HL-60 (cell line): Measurements from ENCODE around the gene FTO.

ENCODE experiments used
- REST ChIP-seq: IDR thresholded peaks from 2 replicates; pipeline ENCODE4 v1.6.1; 2012; ENCODE audit warnings: low read depth; ENCODE audit not compliant: insufficient replicate concordance
- TF ChIP-seq, protein P1 (sequence below): IDR thresholded peaks from one replicate; pipeline ENCODE4 v1.5.1; 2011; ENCODE audit warnings: low read length, control low read depth, inconsistent platforms; ENCODE audit not compliant: insufficient read depth

- no peak for TF ChIP-seq REST
- TF ChIP-seq, protein P1, sequence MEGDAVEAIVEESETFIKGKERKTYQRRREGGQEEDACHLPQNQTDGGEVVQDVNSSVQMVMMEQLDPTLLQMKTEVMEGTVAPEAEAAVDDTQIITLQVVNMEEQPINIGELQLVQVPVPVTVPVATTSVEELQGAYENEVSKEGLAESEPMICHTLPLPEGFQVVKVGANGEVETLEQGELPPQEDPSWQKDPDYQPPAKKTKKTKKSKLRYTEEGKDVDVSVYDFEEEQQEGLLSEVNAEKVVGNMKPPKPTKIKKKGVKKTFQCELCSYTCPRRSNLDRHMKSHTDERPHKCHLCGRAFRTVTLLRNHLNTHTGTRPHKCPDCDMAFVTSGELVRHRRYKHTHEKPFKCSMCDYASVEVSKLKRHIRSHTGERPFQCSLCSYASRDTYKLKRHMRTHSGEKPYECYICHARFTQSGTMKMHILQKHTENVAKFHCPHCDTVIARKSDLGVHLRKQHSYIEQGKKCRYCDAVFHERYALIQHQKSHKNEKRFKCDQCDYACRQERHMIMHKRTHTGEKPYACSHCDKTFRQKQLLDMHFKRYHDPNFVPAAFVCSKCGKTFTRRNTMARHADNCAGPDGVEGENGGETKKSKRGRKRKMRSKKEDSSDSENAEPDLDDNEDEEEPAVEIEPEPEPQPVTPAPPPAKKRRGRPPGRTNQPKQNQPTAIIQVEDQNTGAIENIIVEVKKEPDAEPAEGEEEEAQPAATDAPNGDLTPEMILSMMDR, result no peak
Measured at GRCh38 chr16:53829186-53829747, 125.3 kb downstream of the FTO start.
